ENCODE measurements around the gene ZC3HAV1L.
"Not testable (repeated sequence)": the region's sequence is repeated elsewhere in the genome, so short reads cannot be mapped to it uniquely, and the experiment has no call there.

ZC3HAV1L gene

GRCh38 chr7:139034336-139034735 lies 1.5 kb downstream of the ZC3HAV1L start:
- no peaks in the 10 kb centered on the region for H3K9me3 ChIP-seq (ENCODE audit: control insufficient read depth, low read depth, low read length)
- no peak overlapping the region for H3K4me3 ChIP-seq (ENCODE audit: low read length)
- H3K36me3 ChIP-seq (ENCODE audit: control insufficient read depth, low read depth, low read length) = no peaks in the 10 kb centered on the region
- no peaks in the 10 kb centered on the region for H3K27me3 ChIP-seq (ENCODE audit: control insufficient read depth, insufficient read depth, low read length)
- H3K27ac ChIP-seq (ENCODE audit: low read length) = no peak overlapping the region
- peaks cover 14% of the 10 kb centered on the region for H3K4me1 ChIP-seq (ENCODE audit: control insufficient read depth, low read depth, low read length)
- no peak overlapping the region for H3K9ac ChIP-seq (ENCODE audit: low read length)

GRCh38 chr7:139033346-139034114 lies 2.3 kb downstream of the ZC3HAV1L start:
- Histone ChIP-seq H3K36me3 (ENCODE audit: control insufficient read depth, low read depth, low read length) (peaks cover 2% of the 10 kb centered on the region), H3K27ac (ENCODE audit: low read length) (no peak overlapping the region), H3K27me3 (ENCODE audit: control insufficient read depth, insufficient read depth, low read length) (no peaks in the 10 kb centered on the region), H3K9me3 (ENCODE audit: control insufficient read depth, low read depth, low read length) (no peaks in the 10 kb centered on the region), H3K9ac (ENCODE audit: low read length) (no peak overlapping the region), H3K4me1 (ENCODE audit: control insufficient read depth, low read depth, low read length) (peaks cover 12% of the 10 kb centered on the region), H3K4me3 (ENCODE audit: low read length) (no peak overlapping the region)

- peaks cover 1% of the 10 kb centered on the region for H3K4me1 ChIP-seq (ENCODE audit: control insufficient read depth, low read depth, low read length)
- H3K9me3 ChIP-seq (ENCODE audit: control insufficient read depth, low read depth, low read length) = no peaks in the 10 kb centered on the region
- H3K9ac ChIP-seq (ENCODE audit: low read length) = no peak overlapping the region
- H3K4me3 ChIP-seq (ENCODE audit: low read length) = no peak overlapping the region
- peaks cover 4% of the 10 kb centered on the region for H3K36me3 ChIP-seq (ENCODE audit: control insufficient read depth, low read depth, low read length)
- no peaks in the 10 kb centered on the region for H3K27me3 ChIP-seq (ENCODE audit: control insufficient read depth, insufficient read depth, low read length)
- no peak overlapping the region for H3K27ac ChIP-seq (ENCODE audit: low read length)
Observed at GRCh38 chr7:139032473-139032872, 3.4 kb downstream of the ZC3HAV1L start.

GRCh38 chr7:139029353-139029752 lies 6.5 kb downstream of the ZC3HAV1L start:
- Histone ChIP-seq H3K9me3 (ENCODE audit: control insufficient read depth, low read depth, low read length) (no peaks in the 10 kb centered on the region), H3K27me3 (ENCODE audit: control insufficient read depth, insufficient read depth, low read length) (no peaks in the 10 kb centered on the region), H3K27ac (ENCODE audit: low read length) (no peak overlapping the region), H3K9ac (ENCODE audit: low read length) (no peak overlapping the region), H3K36me3 (ENCODE audit: control insufficient read depth, low read depth, low read length) (peaks cover 4% of the 10 kb centered on the region), H3K4me1 (ENCODE audit: control insufficient read depth, low read depth, low read length) (no peaks in the 10 kb centered on the region), H3K4me3 (ENCODE audit: low read length) (no peak overlapping the region)

GRCh38 chr7:139026551-139026950 lies 9.3 kb downstream of the ZC3HAV1L start:
- Histone ChIP-seq H3K9me3 (ENCODE audit: control insufficient read depth, low read depth, low read length) (no peaks in the 10 kb centered on the region), H3K27ac (ENCODE audit: low read length) (no peak overlapping the region), H3K36me3 (ENCODE audit: control insufficient read depth, low read depth, low read length) (peaks cover 7% of the 10 kb centered on the region), H3K4me1 (ENCODE audit: control insufficient read depth, low read depth, low read length) (no peaks in the 10 kb centered on the region), H3K4me3 (ENCODE audit: low read length) (no peak overlapping the region), H3K27me3 (ENCODE audit: control insufficient read depth, insufficient read depth, low read length) (no peaks in the 10 kb centered on the region), H3K9ac (ENCODE audit: low read length) (no peak overlapping the region)

- not testable (repeated sequence) for H3K4me3 ChIP-seq (ENCODE audit: low read length); H3K9ac ChIP-seq (ENCODE audit: low read length); H3K4me1 ChIP-seq (ENCODE audit: control insufficient read depth, low read depth, low read length); H3K27me3 ChIP-seq (ENCODE audit: control insufficient read depth, insufficient read depth, low read length); H3K36me3 ChIP-seq (ENCODE audit: control insufficient read depth, low read depth, low read length); H3K9me3 ChIP-seq (ENCODE audit: control insufficient read depth, low read depth, low read length); H3K27ac ChIP-seq (ENCODE audit: low read length)
Observed at GRCh38 chr7:139025861-139026260, 10.0 kb downstream of the ZC3HAV1L start.

GRCh38 chr7:139023076-139023475 lies 12.8 kb downstream of the ZC3HAV1L start:
- no peaks in the 10 kb centered on the region for H3K9me3 ChIP-seq (ENCODE audit: control insufficient read depth, low read depth, low read length)
- peaks cover 3% of the 10 kb centered on the region for H3K36me3 ChIP-seq (ENCODE audit: control insufficient read depth, low read depth, low read length)
- H3K27me3 ChIP-seq (ENCODE audit: control insufficient read depth, insufficient read depth, low read length) = no peaks in the 10 kb centered on the region
- H3K9ac ChIP-seq (ENCODE audit: low read length) = no peak overlapping the region
- no peak overlapping the region for H3K27ac ChIP-seq (ENCODE audit: low read length)
- no peaks in the 10 kb centered on the region for H3K4me1 ChIP-seq (ENCODE audit: control insufficient read depth, low read depth, low read length)
- H3K4me3 ChIP-seq (ENCODE audit: low read length) = no peak overlapping the region

- no peaks in the 10 kb centered on the region for H3K4me1 ChIP-seq (ENCODE audit: control insufficient read depth, low read depth, low read length)
- H3K36me3 ChIP-seq (ENCODE audit: control insufficient read depth, low read depth, low read length) = peaks cover 3% of the 10 kb centered on the region
- H3K27ac ChIP-seq (ENCODE audit: low read length) = no peak overlapping the region
- no peak overlapping the region for H3K4me3 ChIP-seq (ENCODE audit: low read length)
- no peaks in the 10 kb centered on the region for H3K9me3 ChIP-seq (ENCODE audit: control insufficient read depth, low read depth, low read length)
- no peaks in the 10 kb centered on the region for H3K27me3 ChIP-seq (ENCODE audit: control insufficient read depth, insufficient read depth, low read length)
- no peak overlapping the region for H3K9ac ChIP-seq (ENCODE audit: low read length)
Observed at GRCh38 chr7:139022286-139022685, 13.6 kb downstream of the ZC3HAV1L start.

- Histone ChIP-seq H3K36me3 (ENCODE audit: control insufficient read depth, low read depth, low read length) (peaks cover 3% of the 10 kb centered on the region), H3K9me3 (ENCODE audit: control insufficient read depth, low read depth, low read length) (no peaks in the 10 kb centered on the region), H3K27ac (ENCODE audit: low read length) (no peak overlapping the region), H3K27me3 (ENCODE audit: control insufficient read depth, insufficient read depth, low read length) (no peaks in the 10 kb centered on the region), H3K4me1 (ENCODE audit: control insufficient read depth, low read depth, low read length) (no peaks in the 10 kb centered on the region), H3K9ac (ENCODE audit: low read length) (no peak overlapping the region), H3K4me3 (ENCODE audit: low read length) (no peak overlapping the region)
Observed at GRCh38 chr7:139018910-139019309, 16.9 kb downstream of the ZC3HAV1L start.

- Histone ChIP-seq H3K27ac (ENCODE audit: low read length) (no peak overlapping the region), H3K4me3 (ENCODE audit: low read length) (no peak overlapping the region), H3K36me3 (ENCODE audit: control insufficient read depth, low read depth, low read length) (no peaks in the 10 kb centered on the region), H3K27me3 (ENCODE audit: control insufficient read depth, insufficient read depth, low read length) (no peaks in the 10 kb centered on the region), H3K4me1 (ENCODE audit: control insufficient read depth, low read depth, low read length) (no peaks in the 10 kb centered on the region), H3K9me3 (ENCODE audit: control insufficient read depth, low read depth, low read length) (no peaks in the 10 kb centered on the region), H3K9ac (ENCODE audit: low read length) (no peak overlapping the region)
Observed at GRCh38 chr7:139016931-139017511, 18.8 kb downstream of the ZC3HAV1L start.

GRCh38 chr7:139011373-139011772 lies 24.5 kb downstream of the ZC3HAV1L start:
- Histone ChIP-seq H3K36me3 (ENCODE audit: control insufficient read depth, low read depth, low read length) (no peaks in the 10 kb centered on the region), H3K9ac (ENCODE audit: low read length) (no peak overlapping the region), H3K9me3 (ENCODE audit: control insufficient read depth, low read depth, low read length) (no peaks in the 10 kb centered on the region), H3K27me3 (ENCODE audit: control insufficient read depth, insufficient read depth, low read length) (no peaks in the 10 kb centered on the region), H3K4me1 (ENCODE audit: control insufficient read depth, low read depth, low read length) (no peaks in the 10 kb centered on the region), H3K27ac (ENCODE audit: low read length) (no peak overlapping the region), H3K4me3 (ENCODE audit: low read length) (no peak overlapping the region)

Data from iPS-18a (cell line).